HG02623 (cell line): ENCODE results near the gene C1QTNF1.

Source experiments
- ATAC-seq: cut with Tn5 transposase; IDR thresholded peaks from one replicate; pipeline ENCODE4 v1.9.1; 2021; ENCODE audit warnings: moderate library complexity; ENCODE audit not compliant: unreplicated experiment

Gene C1QTNF1, protein sequence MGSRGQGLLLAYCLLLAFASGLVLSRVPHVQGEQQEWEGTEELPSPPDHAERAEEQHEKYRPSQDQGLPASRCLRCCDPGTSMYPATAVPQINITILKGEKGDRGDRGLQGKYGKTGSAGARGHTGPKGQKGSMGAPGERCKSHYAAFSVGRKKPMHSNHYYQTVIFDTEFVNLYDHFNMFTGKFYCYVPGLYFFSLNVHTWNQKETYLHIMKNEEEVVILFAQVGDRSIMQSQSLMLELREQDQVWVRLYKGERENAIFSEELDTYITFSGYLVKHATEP

DNA sequence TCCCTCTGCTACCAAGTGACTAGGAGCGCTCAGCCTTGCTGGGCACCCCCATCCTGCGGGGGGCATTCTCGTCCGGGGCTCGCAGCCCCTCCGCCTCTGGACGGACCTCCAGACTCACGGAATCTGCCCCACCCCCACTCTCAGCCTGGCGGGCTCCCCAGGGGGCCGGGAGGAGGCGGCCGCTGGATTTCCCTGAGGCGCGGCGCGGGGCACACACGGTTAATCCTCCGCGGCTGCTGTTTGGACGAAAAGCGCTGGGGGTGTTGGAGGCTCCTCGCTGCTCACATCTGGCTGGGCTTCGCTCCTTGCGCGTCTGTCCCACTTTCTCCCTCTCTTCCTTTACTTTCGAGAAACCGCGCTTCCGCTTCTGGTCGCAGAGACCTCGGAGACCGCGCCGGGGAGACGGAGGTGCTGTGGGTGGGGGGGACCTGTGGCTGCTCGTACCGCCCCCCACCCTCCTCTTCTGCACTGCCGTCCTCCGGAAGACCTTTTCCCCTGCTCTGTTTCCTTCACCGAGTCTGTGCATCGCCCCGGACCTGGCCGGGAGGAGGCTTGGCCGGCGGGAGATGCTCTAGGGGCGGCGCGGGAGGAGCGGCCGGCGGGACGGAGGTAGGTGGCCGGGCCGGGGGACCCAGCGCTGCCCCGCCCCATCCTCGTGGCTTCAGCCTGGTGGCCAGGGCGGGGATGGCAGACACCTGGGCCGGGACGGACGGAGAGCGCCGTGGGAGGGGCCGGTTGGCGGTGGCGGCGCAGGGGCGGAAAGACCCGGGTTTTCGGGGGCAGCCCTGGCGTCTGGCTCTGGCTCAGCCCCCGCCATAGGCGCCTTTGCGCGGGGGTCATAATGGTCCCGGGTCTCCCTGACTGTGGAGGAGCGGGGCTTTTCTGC, at the start of gene C1QTNF1:
Gene C1QTNF1 (plus strand): TSS at position 284 of the 886 bp plus-strand sequence. CDS start 19,800 bp downstream, outside the sequence.
- ATAC-seq = no peak

DNA sequence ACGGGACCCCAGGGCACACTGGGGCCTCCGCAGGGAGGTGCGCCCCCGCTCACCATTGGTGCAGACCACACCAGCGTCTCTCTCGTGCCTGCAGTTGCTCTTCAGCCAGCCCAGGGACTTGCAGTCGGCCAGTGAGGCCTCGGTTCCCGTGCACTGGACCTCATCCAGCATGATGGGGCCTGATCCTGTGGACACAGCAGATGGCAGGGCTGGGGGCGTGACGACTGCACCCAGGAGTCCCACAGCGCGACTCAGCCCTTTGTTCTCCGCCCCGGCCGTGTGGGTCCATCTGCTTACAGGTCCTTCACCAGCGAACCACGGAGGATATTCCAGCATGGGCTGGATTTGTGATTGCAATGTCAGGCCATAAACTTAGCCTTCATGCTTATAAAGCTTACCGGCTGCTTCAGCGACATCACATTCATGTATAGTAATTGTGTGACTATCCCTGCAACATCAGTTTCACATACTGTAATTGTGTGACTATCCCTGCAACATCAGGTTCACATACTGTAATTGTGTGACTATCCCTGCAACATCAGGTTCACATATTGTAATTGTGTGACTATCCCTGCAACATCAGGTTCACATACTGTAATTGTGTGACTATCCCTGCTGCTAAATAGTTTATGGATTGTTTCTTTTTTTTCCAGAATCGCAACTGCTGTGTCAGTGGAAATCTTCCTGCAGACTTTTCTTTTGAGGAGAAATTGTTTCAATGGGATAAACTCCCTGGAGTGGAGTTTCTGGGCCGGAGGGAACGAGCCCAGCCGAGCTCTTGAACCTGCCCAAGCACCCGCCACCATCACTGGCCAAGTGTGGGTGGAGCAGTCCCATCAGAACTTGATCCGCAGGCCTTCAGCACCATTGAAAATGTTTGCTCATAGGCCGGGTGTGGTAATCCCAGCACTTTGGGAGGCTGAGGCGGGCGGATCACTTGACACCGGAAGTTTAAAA, 49.1 kb upstream of the C1QTNF1 start:
- no peak for ATAC-seq

DNA sequence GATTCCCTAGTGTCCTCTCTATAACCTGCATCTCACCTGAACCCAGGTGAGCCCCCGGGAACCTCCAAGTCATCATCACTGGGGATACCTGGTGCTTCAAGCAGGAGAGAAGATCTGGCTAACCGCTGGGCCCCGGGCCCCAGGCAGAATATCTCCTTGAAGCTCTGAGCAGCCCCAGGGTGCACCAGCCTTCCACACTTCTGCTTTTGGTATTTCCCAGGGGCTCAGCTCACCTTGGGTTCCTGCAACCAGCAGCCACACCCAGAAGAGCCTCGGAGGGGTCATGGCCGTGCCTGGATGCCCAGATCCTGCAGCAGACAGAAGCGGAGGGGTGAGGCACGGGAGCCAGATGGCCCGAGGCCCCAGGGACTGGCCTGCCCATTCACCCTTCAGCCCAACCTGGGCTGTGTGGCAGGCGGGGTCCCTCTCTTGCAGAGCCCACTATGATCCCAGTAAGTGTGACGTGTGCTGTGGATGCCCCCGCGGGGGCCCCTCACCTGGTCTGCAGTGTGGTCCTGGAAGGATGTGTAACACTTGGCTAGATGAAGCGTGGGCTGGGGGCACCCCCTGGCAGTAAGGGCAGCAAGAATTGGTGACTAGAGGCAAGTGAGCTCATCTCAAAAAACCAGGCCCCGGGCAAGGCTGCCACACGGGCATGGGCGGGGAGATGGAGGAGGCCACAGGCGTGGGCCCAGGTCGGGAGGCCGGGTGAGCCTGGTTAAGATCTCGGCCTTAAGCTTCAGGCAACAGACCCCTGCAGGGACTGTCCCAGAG, 46.9 kb upstream of the C1QTNF1 start:
- no peak for ATAC-seq

DNA sequence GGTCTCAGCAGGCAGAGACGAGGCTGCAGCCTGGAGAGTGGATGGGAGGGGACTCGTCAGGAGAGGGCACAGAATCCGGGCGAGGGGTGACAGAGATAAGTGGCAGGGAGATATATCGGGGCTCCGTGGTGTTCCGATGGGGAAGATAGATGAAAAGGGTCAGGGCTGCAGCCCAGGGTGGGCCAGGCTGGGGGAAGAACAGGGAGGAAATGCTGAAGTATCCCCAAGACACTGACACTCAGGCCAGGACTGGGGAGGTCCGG, 46.4 kb upstream of the C1QTNF1 start:
- no peak for ATAC-seq

DNA sequence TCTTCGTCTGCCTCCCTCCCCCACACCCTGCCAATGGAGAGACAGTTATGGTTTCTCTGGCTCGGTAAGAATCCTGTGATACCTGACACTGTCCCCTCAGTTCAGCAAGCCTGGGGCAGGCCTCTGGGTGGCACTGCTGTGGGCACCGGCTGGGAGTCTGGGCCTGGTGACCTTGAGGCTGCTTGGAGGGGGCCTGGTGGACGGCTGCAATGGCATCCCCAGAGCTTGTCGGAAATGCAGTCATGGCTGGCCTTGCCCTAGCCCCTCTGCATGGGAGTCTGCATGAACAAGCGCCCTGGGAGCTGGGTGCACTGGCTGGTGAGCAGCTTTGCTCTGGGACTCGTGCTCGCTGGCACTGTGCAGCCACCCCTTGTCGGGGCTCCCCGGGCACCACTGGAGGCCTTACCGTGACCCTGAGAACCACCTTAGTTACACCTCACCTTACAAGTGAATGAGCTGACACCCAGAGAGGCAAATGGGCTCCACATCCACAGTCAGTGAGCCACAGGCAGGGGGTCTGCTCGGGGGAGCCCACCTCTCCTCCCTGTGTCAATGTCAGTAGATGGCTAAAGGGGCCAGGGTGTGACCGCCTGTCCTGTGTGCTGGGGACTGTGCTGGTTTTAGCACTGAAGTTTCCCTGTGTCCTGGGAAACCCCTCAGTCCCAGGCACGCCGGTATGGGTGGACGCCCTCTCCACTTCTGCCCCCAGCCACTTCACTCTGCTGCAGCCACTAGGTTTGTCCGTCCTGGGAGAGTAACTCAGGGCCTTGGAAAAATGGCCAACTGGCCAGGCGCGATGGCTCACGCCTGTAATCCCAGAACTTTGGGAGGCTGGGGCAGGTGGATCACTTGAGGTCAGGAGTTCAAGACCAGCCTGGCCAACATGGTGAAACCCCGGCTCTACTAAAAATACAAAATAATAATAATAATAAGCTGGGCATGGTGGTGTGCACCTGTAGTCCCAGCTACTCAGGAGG, 45.7 kb upstream of the C1QTNF1 start:
- no peak for ATAC-seq

DNA sequence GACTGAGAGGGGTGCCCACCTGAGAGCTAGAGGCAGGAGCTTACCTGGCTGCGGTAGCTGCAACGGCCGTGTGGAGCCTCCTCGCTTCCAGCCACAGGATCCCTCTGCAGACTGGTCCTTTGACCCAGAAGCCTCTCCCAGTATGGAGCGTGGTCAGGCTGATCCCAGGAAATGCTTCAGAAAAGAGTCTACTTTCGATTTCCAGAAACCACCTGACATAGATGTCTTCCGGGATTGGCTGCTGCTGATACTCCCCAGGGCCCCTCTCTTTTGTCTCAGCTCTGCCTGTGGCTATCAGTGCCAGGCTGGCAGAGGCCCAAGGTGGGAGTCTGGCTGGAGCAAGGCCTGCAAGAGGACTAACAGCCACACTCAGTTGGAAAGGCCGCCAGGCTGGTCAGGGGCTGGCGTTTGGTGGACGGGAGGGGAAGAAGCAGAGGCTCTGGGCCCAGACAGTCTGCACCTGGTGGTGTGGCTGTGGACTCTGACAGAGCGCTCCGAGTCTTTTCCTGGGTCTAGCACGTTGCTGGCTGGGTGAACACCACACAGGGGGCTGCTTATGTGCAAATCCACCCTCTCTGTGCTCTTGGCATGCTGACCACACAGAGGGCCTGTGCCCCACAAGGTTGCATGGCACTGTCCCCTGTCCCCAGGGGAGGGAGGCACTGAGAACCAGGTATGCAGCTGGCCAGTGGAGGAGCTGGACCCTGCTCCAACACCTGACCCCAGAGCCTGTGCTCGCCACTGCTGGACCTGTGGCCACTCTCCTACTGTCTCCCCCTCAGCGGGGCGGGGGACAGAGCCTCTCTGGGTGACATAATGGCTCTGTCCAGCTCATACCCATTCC, 44.0 kb upstream of the C1QTNF1 start, which contains the start of gene LGALS3BP:
Gene LGALS3BP (minus strand): TSS at position 144 of the 844 bp plus-strand sequence. CDS start 2,732 bp downstream, outside the sequence.
- ATAC-seq = no peak

DNA sequence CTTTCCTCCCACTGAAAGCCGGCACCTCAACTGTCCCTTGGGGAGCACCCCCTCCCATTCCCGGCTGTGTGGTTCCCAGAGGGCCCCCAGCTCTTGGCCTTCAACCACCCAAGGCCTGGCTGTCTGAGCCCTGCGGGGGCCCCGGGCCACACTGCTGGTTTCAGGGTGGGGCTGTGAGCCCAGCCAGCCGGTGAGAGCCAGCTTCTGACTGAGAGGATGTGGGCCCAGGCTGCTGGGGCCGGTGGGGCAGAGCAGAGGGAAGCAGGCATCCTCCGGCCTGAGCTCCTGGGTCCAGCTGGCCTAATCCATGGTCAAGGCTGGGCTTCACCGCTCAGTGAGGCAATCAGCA, 43.4 kb upstream of the C1QTNF1 start:
- no peak for ATAC-seq

DNA sequence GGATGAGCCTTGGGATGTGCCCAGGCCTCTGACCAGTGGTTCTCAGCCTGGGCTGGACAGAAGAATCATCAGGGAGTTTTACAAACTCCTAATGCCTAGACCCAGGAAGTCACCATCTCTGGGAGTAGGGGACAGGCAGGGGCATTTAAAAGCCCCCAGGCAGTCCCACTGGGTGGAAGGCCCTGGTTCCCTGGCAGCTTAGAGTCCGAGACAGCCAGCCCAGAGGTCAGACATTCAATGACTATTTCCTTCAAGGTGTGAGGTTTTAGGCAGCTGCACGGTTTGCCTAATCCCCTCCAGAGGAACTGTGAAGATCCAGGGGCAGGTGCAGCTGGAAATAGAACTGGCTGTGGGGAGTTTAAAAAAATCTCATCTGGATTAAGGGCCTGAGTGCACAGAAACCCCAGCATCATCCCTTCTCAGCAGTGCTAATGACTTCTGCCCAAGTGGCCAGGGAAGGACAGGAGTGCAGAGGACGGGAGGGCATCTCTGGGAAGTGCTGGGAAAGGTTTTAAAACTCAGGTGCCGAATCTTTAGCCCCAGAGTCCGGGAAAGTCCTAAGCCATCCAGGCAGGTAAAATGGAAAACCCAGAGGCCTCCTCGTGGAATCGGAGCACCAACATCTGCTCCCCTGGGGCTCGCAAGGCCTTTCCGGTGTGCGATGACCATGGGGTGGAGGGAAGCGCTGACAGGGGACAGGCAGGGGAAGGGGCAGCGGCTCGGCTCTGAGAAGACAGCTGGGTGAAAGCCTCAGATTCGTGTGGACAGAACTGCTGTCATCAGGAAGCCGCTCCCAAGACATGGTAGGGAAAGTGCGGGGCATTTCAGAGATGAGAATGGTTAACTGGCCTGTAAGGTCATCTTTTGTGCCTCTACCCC, 42.7 kb upstream of the C1QTNF1 start:
- ATAC-seq = no peak

DNA sequence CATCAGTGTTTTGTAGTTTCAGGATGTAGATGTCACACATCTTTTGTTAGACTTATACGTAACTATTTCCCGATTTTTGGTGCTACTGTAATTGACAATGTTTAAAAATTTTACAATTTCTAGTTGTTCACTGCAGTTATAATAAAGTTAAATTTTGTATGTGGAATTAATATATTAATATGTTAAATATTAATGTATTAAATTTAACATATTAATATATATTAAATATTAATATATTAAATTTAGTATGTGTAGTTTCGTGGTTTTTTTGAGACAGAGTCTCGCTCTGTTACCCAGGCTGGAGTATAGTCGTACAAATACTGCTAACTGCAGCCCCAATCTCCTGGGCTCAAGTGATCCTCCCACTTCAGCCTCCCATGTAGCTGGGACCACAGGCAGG, 38.6 kb upstream of the C1QTNF1 start:
- ATAC-seq = no peak

DNA sequence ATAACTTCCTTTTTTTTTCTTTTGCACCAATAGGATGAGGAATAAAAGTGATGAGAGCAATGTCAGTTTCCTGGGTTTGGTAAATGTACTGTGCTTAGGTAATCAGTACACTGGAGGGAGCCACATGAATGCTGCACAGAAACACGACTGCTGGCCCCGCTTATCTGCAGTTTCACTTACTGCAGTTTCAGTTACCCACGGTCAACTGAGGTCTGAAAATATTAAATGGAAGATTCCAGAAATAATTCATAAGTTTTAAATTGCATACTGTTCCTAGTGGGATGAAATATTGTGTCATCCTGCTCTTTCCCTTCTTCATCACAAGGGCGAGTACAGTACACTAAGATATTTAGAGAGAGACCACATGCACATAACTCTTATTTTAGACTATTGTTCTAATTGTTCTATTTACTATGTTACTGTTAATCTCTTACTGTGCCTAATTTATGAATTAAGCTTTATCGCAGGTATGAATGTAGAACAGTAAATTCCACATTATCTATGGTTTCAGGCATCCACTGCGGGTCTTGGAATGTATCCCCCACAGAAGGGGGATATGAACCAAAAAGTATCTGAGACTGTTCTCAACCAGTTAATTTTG, 37.8 kb upstream of the C1QTNF1 start:
- ATAC-seq = no peak

DNA sequence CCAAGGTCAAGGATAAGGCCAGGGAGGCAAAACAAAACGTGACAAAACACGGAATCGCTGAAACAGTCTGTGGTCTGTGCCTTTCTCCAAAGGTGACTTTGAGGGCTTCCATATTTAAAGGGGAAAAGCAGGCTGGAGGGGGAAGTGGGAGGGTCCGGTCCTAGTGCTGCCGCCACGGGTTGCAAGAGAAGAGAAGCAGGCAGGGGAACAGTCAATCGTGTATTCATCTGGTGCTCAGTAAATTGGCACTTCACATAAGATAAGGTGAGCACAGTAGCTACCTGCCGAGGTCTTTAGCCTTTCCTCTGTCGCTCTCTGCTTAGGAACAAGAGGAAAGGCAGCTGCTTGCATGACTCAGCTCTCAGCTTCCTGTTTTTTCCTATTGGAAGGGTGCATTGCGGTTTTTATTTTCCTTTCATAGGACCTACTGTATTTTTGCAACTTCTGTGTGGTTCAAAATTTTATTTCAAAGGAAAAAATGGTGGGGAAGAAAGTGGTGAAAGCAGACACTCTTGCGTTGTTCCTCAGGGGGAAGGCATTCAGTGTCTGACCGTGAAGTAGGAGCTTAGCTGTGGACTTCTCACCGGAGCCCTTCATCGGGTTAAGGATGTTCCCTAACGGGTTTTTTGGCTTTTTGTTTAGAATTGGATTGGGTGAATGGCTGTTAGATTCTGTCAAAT, 37.2 kb upstream of the C1QTNF1 start:
- no peak for ATAC-seq

DNA sequence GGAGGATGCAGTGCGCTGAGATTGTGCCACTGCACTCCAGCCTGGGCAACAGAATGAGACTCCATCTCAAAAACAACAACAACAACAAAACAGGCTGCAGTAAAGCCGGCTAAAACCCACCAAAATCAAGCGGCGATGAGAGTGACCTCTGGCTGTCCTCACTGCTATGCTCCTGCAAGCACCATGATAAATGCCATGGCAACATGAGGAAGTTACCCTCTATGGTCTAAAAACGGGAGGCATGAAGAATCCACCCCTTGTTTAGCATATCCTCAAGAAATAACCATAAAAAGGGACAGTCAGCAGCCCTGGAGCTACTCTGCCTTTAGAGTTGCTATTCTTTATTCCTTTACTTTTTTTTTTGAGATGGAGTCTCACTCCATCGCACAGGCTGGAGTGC, 35.8 kb upstream of the C1QTNF1 start:
- ATAC-seq = no peak

DNA sequence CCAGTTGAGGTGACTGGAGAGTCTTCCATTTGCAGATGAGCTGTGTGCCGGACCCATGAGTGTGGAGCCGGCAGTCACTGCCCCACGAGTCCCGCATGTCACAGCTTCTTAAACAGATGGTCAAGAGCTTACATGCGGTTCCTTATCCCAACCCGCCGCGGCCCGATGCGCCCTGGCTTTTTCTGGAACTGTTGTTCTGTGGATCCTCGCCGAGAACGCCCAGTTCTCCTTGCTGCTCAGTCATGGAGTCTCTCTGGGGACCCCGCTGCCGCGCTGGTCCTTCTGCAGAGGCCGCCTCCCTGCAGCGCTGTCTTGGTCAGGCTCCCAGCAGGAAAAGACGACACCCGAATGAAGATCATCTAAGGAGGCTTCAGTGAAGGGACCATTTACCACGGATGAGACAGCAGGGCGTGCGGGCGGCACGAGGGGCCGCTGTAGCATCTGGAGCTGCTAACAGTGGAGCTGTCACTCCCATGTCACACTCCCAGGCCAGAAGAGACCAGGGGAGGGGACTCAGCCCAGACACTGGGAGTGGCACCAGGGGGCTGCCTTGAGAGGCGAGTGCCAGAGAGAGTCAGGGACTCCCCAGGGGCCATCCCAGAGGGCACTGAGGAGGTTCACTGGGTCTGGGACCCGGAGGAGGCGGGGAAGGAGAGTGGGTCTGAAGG, 33.5 kb upstream of the C1QTNF1 start:
- ATAC-seq = no peak

DNA sequence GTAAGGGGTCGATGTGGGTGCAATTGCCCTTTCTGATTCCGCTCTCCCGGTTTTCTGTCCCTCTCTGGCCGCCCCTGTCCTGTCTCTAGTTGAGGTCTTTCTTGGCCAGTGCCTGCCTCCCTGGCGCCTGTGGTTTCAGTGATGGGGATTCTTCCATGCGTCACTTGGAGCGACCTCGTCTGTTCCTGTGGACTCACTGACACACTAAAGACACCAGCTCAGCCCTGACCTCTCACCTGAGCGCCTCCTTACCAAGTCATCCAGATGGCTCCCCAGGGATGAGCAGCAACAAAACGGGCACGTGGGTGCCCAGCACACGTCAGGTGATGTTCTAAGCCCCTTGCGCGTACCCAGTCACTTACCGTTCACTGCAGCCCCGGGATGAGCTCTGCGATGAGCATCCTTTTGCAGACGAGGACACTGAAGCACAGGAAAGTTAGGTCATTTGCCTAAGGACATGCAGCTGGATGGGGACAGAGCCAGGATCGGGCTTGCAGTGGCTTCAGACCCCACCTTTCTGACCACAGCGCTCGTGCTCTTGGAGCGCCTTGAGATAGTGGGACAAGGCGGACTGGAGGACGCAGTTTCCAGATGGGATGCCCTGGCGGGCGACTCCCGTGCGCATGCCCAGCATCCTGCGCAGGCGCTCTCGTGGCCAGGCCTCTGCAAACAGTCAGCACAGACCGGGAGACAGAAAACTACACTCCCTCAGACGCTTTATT, 32.8 kb upstream of the C1QTNF1 start:
- ATAC-seq = no peak

DNA sequence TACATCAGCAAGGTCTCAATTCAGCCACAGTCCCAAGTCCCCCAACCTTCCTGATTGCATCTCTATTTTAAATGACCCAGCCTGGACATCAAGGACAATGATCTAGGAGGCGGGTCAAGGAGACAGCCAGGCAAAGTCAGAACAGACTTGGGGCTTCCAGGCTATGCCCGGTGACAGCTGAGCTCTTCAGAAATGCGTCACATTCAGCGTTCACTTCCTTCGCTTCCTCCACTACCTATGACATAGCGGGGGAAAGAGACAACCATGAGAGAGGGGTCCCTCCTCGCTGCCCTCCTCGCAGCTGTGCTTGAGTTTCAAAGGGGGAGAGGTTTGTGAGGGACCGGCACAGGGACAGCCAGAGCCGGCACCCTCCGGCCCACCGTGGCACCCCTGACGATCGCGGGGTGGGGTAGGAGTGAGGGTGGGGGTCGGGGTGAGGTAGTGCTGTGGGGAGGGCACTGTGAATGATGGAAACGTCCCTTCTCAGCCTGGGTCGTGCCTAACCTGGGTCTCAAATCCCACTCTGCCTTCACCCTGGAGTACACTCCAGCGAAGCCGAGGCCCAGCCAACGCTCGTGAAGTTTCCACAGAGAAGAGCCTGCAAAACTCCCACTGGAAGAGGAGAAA, 31.9 kb upstream of the C1QTNF1 start:
- no peak for ATAC-seq
